HG02588 (cell line): ENCODE measurements around the gene GFOD1.

Experiments
- ATAC-seq: cut with Tn5 transposase; IDR thresholded peaks from one replicate; pipeline ENCODE4 v1.9.1; 2021; ENCODE audit warnings: mild to moderate bottlenecking, moderate library complexity; ENCODE audit not compliant: unreplicated experiment

GFOD1 gene

GRCh38 chr6:13383328-13384163 is 103.9 kb downstream of the GFOD1 start:
- ATAC-seq: peak; percentile 93

- ATAC-seq: no peak
Observed at GRCh38 chr6:13380761-13381160, 106.6 kb downstream of the GFOD1 start.

GRCh38 chr6:13378669-13379590 is 108.5 kb downstream of the GFOD1 start:
- ATAC-seq: no peak

- no peak for ATAC-seq
Observed at GRCh38 chr6:13377054-13377758, 110.2 kb downstream of the GFOD1 start.

GRCh38 chr6:13375360-13375878 is 112.0 kb downstream of the GFOD1 start:
- ATAC-seq: peak; percentile 70

- ATAC-seq: no peak
Observed at GRCh38 chr6:13373919-13374318, 113.5 kb downstream of the GFOD1 start.

- ATAC-seq: no peak
Observed at GRCh38 chr6:13373488-13373886, 113.9 kb downstream of the GFOD1 start.

- no peak for ATAC-seq
Observed at GRCh38 chr6:13372688-13373487, 114.5 kb downstream of the GFOD1 start.

- no peak for ATAC-seq
Observed at GRCh38 chr6:13372076-13372475, 115.3 kb downstream of the GFOD1 start.

GRCh38 chr6:13371421-13372072 is 115.9 kb downstream of the GFOD1 start:
- no peak for ATAC-seq

- no peak for ATAC-seq
Observed at GRCh38 chr6:13370623-13371022, 116.8 kb downstream of the GFOD1 start.

GRCh38 chr6:13369591-13369990 is 117.8 kb downstream of the GFOD1 start:
- no peak for ATAC-seq

- no peak for ATAC-seq
Observed at GRCh38 chr6:13368731-13369115, 118.7 kb downstream of the GFOD1 start.

GRCh38 chr6:13368079-13368730 is 119.2 kb downstream of the GFOD1 start:
- ATAC-seq: no peak

GRCh38 chr6:13367396-13367795 is 120.0 kb downstream of the GFOD1 start:
- no peak for ATAC-seq

GRCh38 chr6:13365320-13365719 is 122.1 kb downstream of the GFOD1 start:
- no peak for ATAC-seq

- no peak for ATAC-seq
Observed at GRCh38 chr6:13364842-13365241, 122.6 kb downstream of the GFOD1 start.

GRCh38 chr6:13362412-13362811 is 125.0 kb downstream of the GFOD1 start:
- no peak for ATAC-seq
